GM18511 (cell line): ENCODE results near the gene SMIM5.

Source experiments
- ATAC-seq: cut with Tn5 transposase; IDR thresholded peaks from one replicate; pipeline ENCODE4 v1.9.1; 2021; ENCODE audit warnings: mild to moderate bottlenecking, moderate library complexity; ENCODE audit not compliant: unreplicated experiment

The SMIM5 gene

GRCh38 chr17:75665981-75666380 is 32.7 kb downstream of the SMIM5 start:
- ATAC-seq = no peak

DNA sequence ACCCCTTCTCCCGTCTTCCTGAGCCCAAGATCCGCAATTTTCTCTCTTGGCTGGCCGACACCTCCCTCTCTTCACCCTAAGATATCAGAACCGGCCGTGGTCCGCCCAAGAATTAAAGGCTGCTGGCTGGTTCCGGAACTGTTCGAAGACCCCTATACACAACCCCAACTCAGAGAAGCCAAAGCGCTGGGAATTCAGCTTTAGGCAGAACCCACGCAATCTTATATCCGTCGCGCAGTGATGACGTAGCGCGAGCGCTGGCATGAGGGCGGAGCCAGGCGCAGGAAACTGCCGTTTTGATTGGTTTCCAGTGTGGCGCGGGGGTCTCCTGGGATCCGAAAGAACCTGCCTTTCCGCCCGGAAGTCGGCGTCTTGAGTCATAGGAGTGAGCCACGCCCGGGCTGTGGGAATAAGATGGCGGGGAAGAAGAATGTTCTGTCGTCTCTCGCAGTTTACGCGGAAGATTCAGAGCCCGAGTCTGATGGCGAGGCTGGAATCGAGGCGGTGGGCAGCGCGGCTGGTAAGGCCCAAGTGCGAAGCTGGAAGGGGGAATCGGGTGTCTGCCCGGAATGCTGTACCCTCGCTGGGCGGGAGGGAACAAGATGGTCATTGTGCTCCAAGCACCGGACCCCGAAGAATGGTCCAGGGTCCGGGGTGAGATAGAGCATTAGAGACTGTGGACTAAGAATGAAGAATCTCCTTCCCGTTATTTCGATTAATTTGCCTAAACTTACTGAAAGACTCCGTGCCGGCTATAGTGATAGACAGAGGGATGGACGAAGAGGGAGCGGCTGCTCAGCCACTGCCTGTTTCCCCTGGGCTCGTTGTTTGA is 33.9 kb downstream of the SMIM5 start, which contains the start of the genes RECQL5 and SAP30BP:
Gene RECQL5 (minus strand): TSS at position 196 of the 832 bp plus-strand sequence. CDS start 597 bp downstream, outside the sequence.
Gene SAP30BP (plus strand): TSS at position 380 of the 832 bp plus-strand sequence. CDS start 35 bp downstream, at position 415.
- peak; percentile 73 for ATAC-seq

- no peak for ATAC-seq
These were observed 34.6 kb downstream of the SMIM5 start for GRCh38 chr17:75667825-75668224.

DNA sequence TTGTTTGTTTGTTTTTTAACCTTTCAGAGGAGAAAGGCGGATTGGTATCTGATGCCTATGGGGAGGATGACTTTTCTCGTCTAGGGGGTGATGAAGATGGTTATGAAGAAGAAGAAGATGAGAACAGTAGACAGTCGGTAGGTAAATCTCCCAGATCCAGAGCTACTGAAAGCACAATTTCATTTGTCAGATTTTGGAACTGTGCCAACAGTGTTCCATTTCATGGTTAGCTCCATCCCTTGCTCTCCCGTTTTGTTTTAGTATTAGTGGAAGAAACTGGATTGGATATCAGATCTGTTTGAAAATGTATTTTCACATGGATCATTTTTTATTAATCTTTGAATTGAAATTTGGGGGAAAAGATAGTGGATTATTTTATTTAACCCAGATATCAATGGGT is 35.3 kb downstream of the SMIM5 start:
- no peak for ATAC-seq

GRCh38 chr17:75670868-75671267 is 37.6 kb downstream of the SMIM5 start:
- no peak for ATAC-seq

GRCh38 chr17:75672011-75672410 is 38.8 kb downstream of the SMIM5 start:
- no peak for ATAC-seq

- no peak for ATAC-seq
These were observed 40.3 kb downstream of the SMIM5 start for GRCh38 chr17:75673487-75673886.

- no peak for ATAC-seq
These were observed 43.2 kb downstream of the SMIM5 start for GRCh38 chr17:75676461-75676860.

DNA sequence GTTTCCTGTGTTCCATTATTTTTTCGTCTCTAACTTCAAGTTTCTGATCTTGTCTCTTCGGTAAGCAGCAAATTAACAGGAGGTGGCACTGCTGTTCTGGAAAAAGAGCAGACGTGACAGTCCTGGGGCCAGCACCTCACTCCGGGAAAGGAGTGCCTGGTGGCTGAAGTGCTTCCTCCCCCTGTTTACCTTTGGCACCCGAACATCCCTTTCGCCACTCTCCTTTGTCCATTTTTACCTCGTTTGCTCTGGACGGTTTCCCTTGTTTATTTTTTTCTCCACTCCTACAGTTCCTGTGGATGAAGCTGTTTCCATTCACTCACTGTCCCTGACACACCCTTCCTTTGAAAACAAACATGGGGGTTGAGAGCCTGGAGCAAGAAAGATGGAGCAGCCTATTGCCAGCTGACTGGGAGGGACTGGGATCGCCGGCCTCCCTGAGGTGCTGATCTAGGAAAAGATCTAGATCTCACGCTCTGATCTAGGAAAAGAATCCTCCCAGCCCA is 46.5 kb downstream of the SMIM5 start:
- ATAC-seq = no peak

DNA sequence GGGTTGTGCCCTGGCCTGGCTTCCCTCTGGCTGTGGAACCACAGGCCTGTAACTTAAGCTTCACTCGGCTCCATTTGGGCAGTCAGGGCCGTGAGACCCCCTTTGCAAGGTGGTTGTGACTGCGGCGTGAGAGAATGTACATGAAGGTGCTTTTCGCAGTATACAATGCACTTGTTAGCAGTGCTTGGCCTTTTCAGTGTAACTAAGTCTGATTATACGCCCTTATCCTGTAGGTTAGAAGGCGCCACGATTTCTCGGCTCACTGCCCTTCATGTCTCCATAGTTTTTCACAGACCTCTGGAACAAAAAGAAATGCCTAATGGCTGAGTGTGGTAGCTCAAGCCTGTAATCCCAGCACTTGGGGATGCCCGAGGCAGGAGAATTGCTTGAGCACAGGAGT is 47.2 kb downstream of the SMIM5 start:
- no peak for ATAC-seq

GRCh38 chr17:75681289-75681688 is 48.1 kb downstream of the SMIM5 start:
- ATAC-seq = no peak

- ATAC-seq = no peak
These were observed 50.3 kb downstream of the SMIM5 start for GRCh38 chr17:75683583-75683982.

GRCh38 chr17:75684249-75684648 is 51.0 kb downstream of the SMIM5 start:
- ATAC-seq = no peak

DNA sequence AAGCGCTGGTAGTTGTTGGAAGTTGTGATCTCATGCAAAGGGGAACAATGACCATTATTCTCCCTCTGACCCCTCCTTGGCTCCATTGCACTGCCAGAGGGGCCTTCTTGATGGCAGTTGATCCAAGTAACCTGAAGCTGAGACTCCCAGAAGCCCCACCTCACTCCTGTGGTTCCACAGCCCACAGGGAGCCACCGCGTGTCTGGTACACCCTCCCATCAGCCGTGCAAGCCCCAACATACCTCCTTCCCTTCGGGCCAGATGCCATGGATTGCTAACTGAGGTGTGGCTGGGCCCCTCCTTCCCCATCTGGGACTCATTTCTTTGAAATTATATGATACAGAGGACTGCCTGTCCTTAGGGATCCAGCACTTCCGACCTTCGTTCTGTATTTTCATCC is 51.7 kb downstream of the SMIM5 start:
- ATAC-seq = no peak

GRCh38 chr17:75685499-75685898 is 52.3 kb downstream of the SMIM5 start:
- no peak for ATAC-seq

GRCh38 chr17:75688209-75688825 is 55.1 kb downstream of the SMIM5 start:
- no peak for ATAC-seq

- ATAC-seq = no peak
These were observed 56.2 kb downstream of the SMIM5 start for GRCh38 chr17:75689441-75689873.
